Measurements from ENCODE around the gene PTPN5. TPM values are rescaled to one million over a fixed set of nuclear protein-coding genes. Genes with fewer than 3 reads are reported as not detected.

PTPN5 gene
- total RNA-seq, 4 donors from 2014 or later = under 0.01 to 3.2 (median 0.79) TPM

GRCh38 chr11:18736590-18737148, 54.9 kb downstream of the PTPN5 start:
- Histone ChIP-seq H3K4me3 (no peak overlapping the region), H3K27ac (no peak overlapping the region), H3K27me3 (no peaks in the 10 kb centered on the region), H3K36me3 (no peaks in the 10 kb centered on the region), H3K4me1 (no peaks in the 10 kb centered on the region), H3K9me3 (no peaks in the 10 kb centered on the region)
- TF ChIP-seq CTCF (IDR thresholded peaks at IDR 0.05) = no peak
- TF ChIP-seq POLR2A (IDR thresholded peaks at IDR 0.05) = no peak
- no peak for DNase-seq
- intact Hi-C loops (cut with DNase I; ENCODE audit: low total_unique reads) = no loop called here

- H3K27me3 ChIP-seq = no peaks in the 10 kb centered on the region
- H3K9me3 ChIP-seq = no peaks in the 10 kb centered on the region
- intact Hi-C loops (cut with DNase I; ENCODE audit: low total_unique reads) = no loop called here
- H3K36me3 ChIP-seq = no peaks in the 10 kb centered on the region
- H3K4me3 ChIP-seq = no peak overlapping the region
- H3K4me1 ChIP-seq = no peaks in the 10 kb centered on the region
- TF ChIP-seq POLR2A (IDR thresholded peaks at IDR 0.05) (no peak), CTCF (IDR thresholded peaks at IDR 0.05) (no peak)
- H3K27ac ChIP-seq = no peak overlapping the region
- no peak for DNase-seq
These were observed 58.4 kb downstream of the PTPN5 start for GRCh38 chr11:18733202-18733601.

GRCh38 chr11:18731949-18732821, 59.4 kb downstream of the PTPN5 start:
- intact Hi-C loops (cut with DNase I; ENCODE audit: low total_unique reads) = no loop called here
- Histone ChIP-seq H3K27ac (no peak overlapping the region), H3K36me3 (no peaks in the 10 kb centered on the region)

GRCh38 chr11:18731441-18731840, 60.2 kb downstream of the PTPN5 start:
- Histone ChIP-seq H3K36me3 (no peaks in the 10 kb centered on the region), H3K27ac (no peak overlapping the region), H3K27me3 (no peaks in the 10 kb centered on the region), H3K4me1 (no peaks in the 10 kb centered on the region), H3K9me3 (no peaks in the 10 kb centered on the region), H3K4me3 (no peak overlapping the region)
- no peak for DNase-seq
- intact Hi-C loops (cut with DNase I; ENCODE audit: low total_unique reads) = no loop called here
- no peak for TF ChIP-seq CTCF (IDR thresholded peaks at IDR 0.05)
- no peak for TF ChIP-seq POLR2A (IDR thresholded peaks at IDR 0.05)

More at GRCh38 chr11:18731949-18732821, 59.4 kb downstream of the PTPN5 start:
- no peak overlapping the region for H3K4me3 ChIP-seq
- DNase-seq = peak; percentile 59 to 72
- no peaks in the 10 kb centered on the region for H3K27me3 ChIP-seq
- H3K9me3 ChIP-seq = no peaks in the 10 kb centered on the region
- TF ChIP-seq CTCF (IDR thresholded peaks at IDR 0.05) (peak; percentile 80 to 95 (median 83)), POLR2A (IDR thresholded peaks at IDR 0.05) (no peak)
- H3K4me1 ChIP-seq = no peaks in the 10 kb centered on the region

- no peaks in the 10 kb centered on the region for H3K9me3 ChIP-seq
- no peak for DNase-seq
- no peak overlapping the region for H3K27ac ChIP-seq
- H3K4me1 ChIP-seq = no peaks in the 10 kb centered on the region
- no peak overlapping the region for H3K4me3 ChIP-seq
- H3K36me3 ChIP-seq = no peaks in the 10 kb centered on the region
- intact Hi-C loops (cut with DNase I; ENCODE audit: low total_unique reads) = no loop called here
- H3K27me3 ChIP-seq = no peaks in the 10 kb centered on the region
- TF ChIP-seq CTCF (IDR thresholded peaks at IDR 0.05) (no peak), POLR2A (IDR thresholded peaks at IDR 0.05) (no peak)
These were observed 61.6 kb downstream of the PTPN5 start for GRCh38 chr11:18730020-18730419.
